Neuron (in vitro differentiated cells): ENCODE data around the gene TREX2.
"Not testable (repeated sequence)": the region's sequence is repeated elsewhere in the genome, so short reads cannot be mapped to it uniquely, and the experiment has no call there.

Experiments
- H2AFZ ChIP-seq: one replicate; pipeline ENCODE4 v1.6.1; 2013; ENCODE audit warnings: low read depth, mild to moderate bottlenecking, inconsistent platforms, low read length, moderate library complexity
- H3K27me3 ChIP-seq: one replicate; pipeline ENCODE4 v1.6.1; 2013; ENCODE audit warnings: low read length; ENCODE audit not compliant: insufficient read depth
- H3K36me3 ChIP-seq: one replicate; pipeline ENCODE4 v1.6.1; 2013; ENCODE audit warnings: low read length; ENCODE audit not compliant: insufficient read depth
- H3K4me1 ChIP-seq: one replicate; pipeline ENCODE4 v1.6.1; 2013; ENCODE audit warnings: low read length; ENCODE audit not compliant: insufficient read depth
- H3K4me3 ChIP-seq: 2 replicates; pipeline ENCODE4 v1.5.1; 2013; ENCODE audit warnings: mild to moderate bottlenecking, low read length, moderate library complexity
- H3K9me3 ChIP-seq: one replicate; pipeline ENCODE4 v1.6.1; 2013; ENCODE audit warnings: low read length

Gene TREX2

GRCh38 chrX:153411255-153411987 is 34.4 kb downstream of the TREX2 start, which contains the start of gene ZFP92:
Gene ZFP92, plus strand, starts transcription at chrX:153411472. Its CDS starts 6,851 bp downstream, at chrX:153418323.
- H3K36me3 ChIP-seq, result no peaks in the 10 kb centered on the region
- no peak within 1 kb of the TSS for H2AFZ ChIP-seq
- H3K4me1 ChIP-seq, result no peaks in the 10 kb centered on the region
- H3K4me3 ChIP-seq, result no peak within 1 kb of the TSS
- no peaks in the 10 kb centered on the region for H3K9me3 ChIP-seq
- peaks cover 36% of the 10 kb centered on the region for H3K27me3 ChIP-seq

GRCh38 chrX:153410888-153411254 is 35.0 kb downstream of the TREX2 start:
- Histone ChIP-seq H2AFZ (no peak overlapping the region), H3K27me3 (peaks cover 40% of the 10 kb centered on the region), H3K4me1 (no peaks in the 10 kb centered on the region), H3K4me3 (no peak overlapping the region), H3K9me3 (no peaks in the 10 kb centered on the region), H3K36me3 (no peaks in the 10 kb centered on the region)

- H3K4me1 ChIP-seq, result no peaks in the 10 kb centered on the region
- H2AFZ ChIP-seq, result no peak overlapping the region
- peaks cover 43% of the 10 kb centered on the region for H3K27me3 ChIP-seq
- no peaks in the 10 kb centered on the region for H3K9me3 ChIP-seq
- H3K36me3 ChIP-seq, result no peaks in the 10 kb centered on the region
- H3K4me3 ChIP-seq, result no peak overlapping the region
These were observed 35.5 kb downstream of the TREX2 start for GRCh38 chrX:153410373-153410772.

- H2AFZ ChIP-seq, result no peak overlapping the region
- peaks cover 45% of the 10 kb centered on the region for H3K27me3 ChIP-seq
- no peaks in the 10 kb centered on the region for H3K4me1 ChIP-seq
- H3K4me3 ChIP-seq, result no peak overlapping the region
- H3K36me3 ChIP-seq, result no peaks in the 10 kb centered on the region
- H3K9me3 ChIP-seq, result no peaks in the 10 kb centered on the region
These were observed 36.3 kb downstream of the TREX2 start for GRCh38 chrX:153409414-153410101.

- no peak overlapping the region for H3K4me3 ChIP-seq
- H3K36me3 ChIP-seq, result no peaks in the 10 kb centered on the region
- no peak overlapping the region for H2AFZ ChIP-seq
- H3K4me1 ChIP-seq, result no peaks in the 10 kb centered on the region
- no peaks in the 10 kb centered on the region for H3K9me3 ChIP-seq
- peaks cover 45% of the 10 kb centered on the region for H3K27me3 ChIP-seq
These were observed 36.9 kb downstream of the TREX2 start for GRCh38 chrX:153408871-153409351.

GRCh38 chrX:153408221-153408721 is 37.6 kb downstream of the TREX2 start:
- Histone ChIP-seq H3K27me3 (peaks cover 47% of the 10 kb centered on the region), H2AFZ (no peak overlapping the region), H3K36me3 (no peaks in the 10 kb centered on the region), H3K9me3 (no peaks in the 10 kb centered on the region), H3K4me1 (no peaks in the 10 kb centered on the region), H3K4me3 (no peak overlapping the region)

- H3K4me1 ChIP-seq, result no peaks in the 10 kb centered on the region
- no peak overlapping the region for H3K4me3 ChIP-seq
- H3K9me3 ChIP-seq, result no peaks in the 10 kb centered on the region
- no peaks in the 10 kb centered on the region for H3K36me3 ChIP-seq
- H2AFZ ChIP-seq, result no peak overlapping the region
- H3K27me3 ChIP-seq, result peaks cover 43% of the 10 kb centered on the region
These were observed 38.1 kb downstream of the TREX2 start for GRCh38 chrX:153407736-153408135.

GRCh38 chrX:153406903-153407302 is 39.0 kb downstream of the TREX2 start:
- Histone ChIP-seq H3K36me3 (no peaks in the 10 kb centered on the region), H3K4me3 (no peak overlapping the region), H2AFZ (no peak overlapping the region), H3K9me3 (no peaks in the 10 kb centered on the region), H3K27me3 (peaks cover 37% of the 10 kb centered on the region), H3K4me1 (no peaks in the 10 kb centered on the region)

- Histone ChIP-seq H3K4me1 (no peaks in the 10 kb centered on the region), H3K4me3 (no peak overlapping the region)
These were observed 39.8 kb downstream of the TREX2 start for GRCh38 chrX:153406011-153406410.

GRCh38 chrX:153405426-153405825 is 40.4 kb downstream of the TREX2 start:
- H3K36me3 ChIP-seq, result no peaks in the 10 kb centered on the region
- peaks cover 3% of the 10 kb centered on the region for H3K9me3 ChIP-seq
- H3K4me1 ChIP-seq, result no peaks in the 10 kb centered on the region
- no peak overlapping the region for H2AFZ ChIP-seq
- peaks cover 32% of the 10 kb centered on the region for H3K27me3 ChIP-seq
- no peak overlapping the region for H3K4me3 ChIP-seq

More at GRCh38 chrX:153406011-153406410, 39.8 kb downstream of the TREX2 start:
- H2AFZ ChIP-seq, result no peak overlapping the region
- H3K36me3 ChIP-seq, result no peaks in the 10 kb centered on the region
- peaks cover 35% of the 10 kb centered on the region for H3K27me3 ChIP-seq
- peaks cover 3% of the 10 kb centered on the region for H3K9me3 ChIP-seq

GRCh38 chrX:153404333-153404732 is 41.5 kb downstream of the TREX2 start:
- peaks cover 32% of the 10 kb centered on the region for H3K27me3 ChIP-seq
- not testable (repeated sequence) for H3K9me3 ChIP-seq, H2AFZ ChIP-seq, H3K4me1 ChIP-seq, H3K36me3 ChIP-seq, H3K4me3 ChIP-seq

- peaks cover 3% of the 10 kb centered on the region for H3K9me3 ChIP-seq
These were observed 44.6 kb downstream of the TREX2 start, which contains the start of gene PNMA6E for GRCh38 chrX:153401133-153401764. Gene PNMA6E, minus strand, starts transcription at chrX:153401350. Its CDS starts 2,501 bp downstream, at chrX:153398849.

More at GRCh38 chrX:153401133-153401764, 44.6 kb downstream of the TREX2 start, which contains the start of gene PNMA6E:
- Histone ChIP-seq H2AFZ (no peak within 1 kb of the TSS), H3K27me3 (peaks cover 17% of the 10 kb centered on the region), H3K4me3 (no peak within 1 kb of the TSS), H3K36me3 (no peaks in the 10 kb centered on the region), H3K4me1 (no peaks in the 10 kb centered on the region)
